SJCRH30 (cell line): Measurements from ENCODE around the gene PPM1F. TPM values are rescaled to one million over a fixed set of nuclear protein-coding genes. Genes with fewer than 3 reads are reported as not detected.

Experiments
- DNase-seq, 2 experiments: peaks; one replicate each; pipeline ENCODE4 v3.0.0-alpha.2; 2015 to 2020
- H3K27ac ChIP-seq: fragments of 250-450 bp; sonication (Bioruptor Pico); 2 replicates; pipeline ENCODE4 v1.5.1; 2020; ENCODE audit warnings: mild to moderate bottlenecking, moderate library complexity
- H3K27me3 ChIP-seq: fragments of 250-450 bp; sonication (Bioruptor Pico); 2 replicates; pipeline ENCODE4 v1.5.1; 2020; ENCODE audit warnings: mild to moderate bottlenecking, moderate library complexity
- H3K36me3 ChIP-seq: fragments of 250-450 bp; sonication (Bioruptor Pico); 2 replicates; pipeline ENCODE4 v1.5.1; 2020; ENCODE audit warnings: mild to moderate bottlenecking, moderate library complexity
- H3K4me1 ChIP-seq: fragments of 250-450 bp; sonication (Bioruptor Pico); 2 replicates; pipeline ENCODE4 v1.5.1; 2020; ENCODE audit warnings: mild to moderate bottlenecking, moderate library complexity
- H3K4me3 ChIP-seq: fragments of 250-450 bp; sonication (Bioruptor Pico); 2 replicates; pipeline ENCODE4 v1.5.1; 2020; ENCODE audit warnings: mild to moderate bottlenecking, moderate library complexity
- H3K9me3 ChIP-seq: fragments of 250-450 bp; sonication (Bioruptor Pico); replicated peaks from 2 replicates; pipeline ENCODE4 v1.5.1; 2020; ENCODE audit warnings: mild to moderate bottlenecking, moderate library complexity
- total RNA-seq: library from RNA; depleted of rRNA; stranded (reverse); fragments of >200 nt; shearing (Covaris generic); gene quantifications from 2 replicates; pipeline ENCODE4 v1.2.3, GENCODE V29; 2014; rRNA removed

PPM1F gene
- total RNA-seq = 47.8 and 49.4 TPM in 2 replicates

- H3K4me1 ChIP-seq = peaks cover 5% of the 10 kb centered on the region; the same call in 1 of the 2 replicates
- H3K4me3 ChIP-seq = peak within 1 kb of the TSS; percentile 67
- no peaks in the 10 kb centered on the region for H3K9me3 ChIP-seq
- no peaks in the 10 kb centered on the region for H3K27me3 ChIP-seq
- DNase-seq = peak; percentile 91 to 94
- H3K36me3 ChIP-seq = no peaks in the 10 kb centered on the region
- peak within 1 kb of the TSS; percentile 79 for H3K27ac ChIP-seq
Observed at GRCh38 chr22:21952586-21953571, at the start of gene PPM1F. Gene PPM1F, minus strand, starts transcription at chr22:21952848. Its CDS starts 6,800 bp downstream, at chr22:21946048.

- H3K9me3 ChIP-seq = no peaks in the 10 kb centered on the region
- no peak for DNase-seq
- peaks cover 6% of the 10 kb centered on the region; the same call in 1 of the 2 replicates for H3K27me3 ChIP-seq
- no peak overlapping the region for H3K27ac ChIP-seq
- H3K4me3 ChIP-seq = no peak overlapping the region
- no peaks in the 10 kb centered on the region for H3K4me1 ChIP-seq
- H3K36me3 ChIP-seq = no peaks in the 10 kb centered on the region
Observed at GRCh38 chr22:22001664-22002525, 49.2 kb upstream of the PPM1F start.

- Histone ChIP-seq H3K36me3 (no peaks in the 10 kb centered on the region), H3K27ac (no peak overlapping the region), H3K27me3 (peaks cover 8% of the 10 kb centered on the region; the same call in 1 of the 2 replicates), H3K9me3 (no peaks in the 10 kb centered on the region), H3K4me3 (no peak overlapping the region), H3K4me1 (no peaks in the 10 kb centered on the region)
- no peak for DNase-seq
Observed at GRCh38 chr22:21998595-21999247, 46.1 kb upstream of the PPM1F start.

- Histone ChIP-seq H3K27ac (no peak overlapping the region), H3K4me1 (no peaks in the 10 kb centered on the region), H3K36me3 (no peaks in the 10 kb centered on the region), H3K4me3 (no peak overlapping the region), H3K9me3 (no peaks in the 10 kb centered on the region), H3K27me3 (peaks cover 8% of the 10 kb centered on the region)
- no peak for DNase-seq
Observed at GRCh38 chr22:21996175-21996720, 43.6 kb upstream of the PPM1F start.

- Histone ChIP-seq H3K36me3 (no peaks in the 10 kb centered on the region), H3K27ac (no peak overlapping the region), H3K4me1 (peaks cover 2% of the 10 kb centered on the region), H3K27me3 (peaks cover 8% of the 10 kb centered on the region), H3K4me3 (no peak overlapping the region), H3K9me3 (no peaks in the 10 kb centered on the region)
- DNase-seq = no peak
Observed at GRCh38 chr22:21995660-21996059, 43.0 kb upstream of the PPM1F start.

GRCh38 chr22:21994881-21995444 is 42.3 kb upstream of the PPM1F start:
- no peak overlapping the region for H3K27ac ChIP-seq
- H3K36me3 ChIP-seq = no peaks in the 10 kb centered on the region
- H3K9me3 ChIP-seq = no peaks in the 10 kb centered on the region
- H3K4me3 ChIP-seq = no peak overlapping the region
- H3K27me3 ChIP-seq = peaks cover 8% of the 10 kb centered on the region
- no peak for DNase-seq
- peaks cover 6% of the 10 kb centered on the region for H3K4me1 ChIP-seq

- Histone ChIP-seq H3K4me1 (peaks cover 11% of the 10 kb centered on the region), H3K27ac (no peak overlapping the region), H3K27me3 (peaks cover 8% of the 10 kb centered on the region), H3K9me3 (no peaks in the 10 kb centered on the region), H3K36me3 (no peaks in the 10 kb centered on the region), H3K4me3 (no peak overlapping the region)
- DNase-seq = no peak
Observed at GRCh38 chr22:21992593-21993237, 40.1 kb upstream of the PPM1F start.

GRCh38 chr22:21991774-21992173 is 39.1 kb upstream of the PPM1F start:
- peaks cover 11% of the 10 kb centered on the region for H3K4me1 ChIP-seq
- H3K4me3 ChIP-seq = no peak overlapping the region
- no peaks in the 10 kb centered on the region for H3K36me3 ChIP-seq
- H3K27me3 ChIP-seq = peaks cover 8% of the 10 kb centered on the region
- DNase-seq = no peak
- no peaks in the 10 kb centered on the region for H3K9me3 ChIP-seq
- no peak overlapping the region for H3K27ac ChIP-seq

GRCh38 chr22:21991304-21991596 is 38.6 kb upstream of the PPM1F start:
- Histone ChIP-seq H3K27ac (no peak overlapping the region), H3K27me3 (peaks cover 8% of the 10 kb centered on the region), H3K36me3 (no peaks in the 10 kb centered on the region), H3K4me1 (peaks cover 11% of the 10 kb centered on the region), H3K4me3 (no peak overlapping the region), H3K9me3 (no peaks in the 10 kb centered on the region)
- DNase-seq = no peak

GRCh38 chr22:21990445-21991303 is 38.0 kb upstream of the PPM1F start:
- Histone ChIP-seq H3K9me3 (no peaks in the 10 kb centered on the region), H3K27me3 (peaks cover 8% of the 10 kb centered on the region), H3K36me3 (no peaks in the 10 kb centered on the region), H3K4me1 (peaks cover 11% of the 10 kb centered on the region), H3K4me3 (no peak overlapping the region), H3K27ac (no peak overlapping the region)
- peak; percentile 46 to 53 for DNase-seq

- Histone ChIP-seq H3K27me3 (peaks cover 3% of the 10 kb centered on the region; the same call in 1 of the 2 replicates), H3K9me3 (no peaks in the 10 kb centered on the region), H3K4me1 (peaks cover 11% of the 10 kb centered on the region), H3K4me3 (no peak overlapping the region), H3K27ac (no peak overlapping the region), H3K36me3 (no peaks in the 10 kb centered on the region)
- DNase-seq = peak; percentile 49 to 58
Observed at GRCh38 chr22:21989049-21989448, 36.4 kb upstream of the PPM1F start.

GRCh38 chr22:21985214-21985613 is 32.6 kb upstream of the PPM1F start:
- Histone ChIP-seq H3K4me3 (no peak overlapping the region), H3K4me1 (peaks cover 4% of the 10 kb centered on the region; the same call in 1 of the 2 replicates), H3K27me3 (no peaks in the 10 kb centered on the region), H3K9me3 (no peaks in the 10 kb centered on the region), H3K36me3 (no peaks in the 10 kb centered on the region), H3K27ac (no peak overlapping the region)
- no peak for DNase-seq

- Histone ChIP-seq H3K9me3 (no peaks in the 10 kb centered on the region), H3K4me1 (peaks cover 4% of the 10 kb centered on the region; the same call in 1 of the 2 replicates), H3K27me3 (no peaks in the 10 kb centered on the region), H3K36me3 (no peaks in the 10 kb centered on the region), H3K4me3 (no peak overlapping the region), H3K27ac (no peak overlapping the region)
- no peak for DNase-seq
Observed at GRCh38 chr22:21984793-21985192, 32.1 kb upstream of the PPM1F start.
